IPS-20b (cell line): ENCODE data around the gene DNAJC27.

ENCODE experiments used
- H3K27ac ChIP-seq: one replicate; pipeline ENCODE4 v1.5.1; 2013; ENCODE audit warnings: low read length
- H3K27me3 ChIP-seq: 2 replicates; pipeline ENCODE4 v1.6.1; 2013; ENCODE audit warnings: mild to moderate bottlenecking, low read length, inconsistent platforms; ENCODE audit not compliant: insufficient read depth
- H3K36me3 ChIP-seq: 2 replicates; pipeline ENCODE4 v1.6.1; 2013; ENCODE audit warnings: low read depth, mild to moderate bottlenecking, inconsistent platforms, low read length, moderate library complexity; ENCODE audit not compliant: insufficient read depth
- H3K4me1 ChIP-seq: 2 replicates; pipeline ENCODE4 v1.6.1; 2013; ENCODE audit warnings: mild to moderate bottlenecking, control low read depth, inconsistent platforms, low read length, moderate library complexity; ENCODE audit not compliant: insufficient read depth
- H3K4me3 ChIP-seq: 2 replicates; pipeline ENCODE4 v1.5.1; 2013; ENCODE audit warnings: mild to moderate bottlenecking, low read length, inconsistent platforms
- H3K9ac ChIP-seq: 2 replicates; pipeline ENCODE4 v1.6.1; 2013; ENCODE audit warnings: low read depth, mild to moderate bottlenecking, inconsistent platforms, low read length, moderate library complexity
- H3K9me3 ChIP-seq: 2 replicates; pipeline ENCODE4 v1.6.1; 2013; ENCODE audit warnings: mild to moderate bottlenecking, low read depth, low read length, inconsistent platforms; ENCODE audit not compliant: insufficient read depth

The DNAJC27 gene

DNA sequence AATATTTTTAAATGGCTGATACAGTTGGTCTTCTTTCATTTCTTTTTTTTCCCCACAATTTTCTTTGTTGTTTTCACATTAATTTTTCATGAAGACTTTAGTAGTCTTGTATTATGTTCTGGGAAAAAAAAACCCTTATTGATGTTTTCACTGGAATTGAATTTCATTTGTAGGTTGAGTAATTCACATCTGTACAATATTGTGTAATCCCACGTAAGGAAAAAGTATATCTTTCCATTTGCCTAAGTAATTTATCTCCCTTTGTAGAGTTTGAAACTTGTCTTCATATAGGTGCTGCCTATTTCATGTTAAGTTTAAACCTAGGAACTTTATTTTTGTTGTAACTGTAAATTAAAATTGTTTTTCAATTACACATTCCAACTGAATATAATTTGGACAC is 2.0 kb downstream of the DNAJC27 start:
- H3K27ac ChIP-seq = no peak overlapping the region
- no peaks in the 10 kb centered on the region for H3K27me3 ChIP-seq
- H3K9ac ChIP-seq = no peak overlapping the region
- H3K9me3 ChIP-seq = no peaks in the 10 kb centered on the region
- H3K36me3 ChIP-seq = peaks cover 17% of the 10 kb centered on the region; the same call in 1 of the 2 replicates
- H3K4me1 ChIP-seq = no peaks in the 10 kb centered on the region
- H3K4me3 ChIP-seq = no peak overlapping the region

DNA sequence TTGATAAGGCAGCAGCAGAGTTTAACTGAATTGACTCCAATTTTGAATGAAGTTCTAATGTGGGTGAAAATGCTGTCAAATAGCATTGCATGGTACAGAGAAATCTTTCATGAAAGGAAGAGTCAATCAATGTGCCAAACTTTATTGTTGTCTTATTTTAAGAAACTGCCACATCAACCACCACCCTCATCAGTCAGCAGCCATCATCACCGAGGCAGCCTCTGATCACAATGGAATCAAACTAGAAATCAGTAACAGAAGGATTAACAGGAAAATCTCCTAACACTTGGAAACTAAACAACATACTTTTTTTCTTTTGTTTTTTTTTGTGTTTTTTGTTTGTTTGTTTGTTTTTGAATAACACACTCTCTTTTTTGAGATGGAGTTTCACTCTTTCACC is 9.9 kb downstream of the DNAJC27 start:
- Histone ChIP-seq H3K36me3 (peaks cover 71% of the 10 kb centered on the region), H3K27ac (no peak overlapping the region), H3K27me3 (no peaks in the 10 kb centered on the region), H3K9ac (no peak overlapping the region; the same call in 1 of the 2 replicates), H3K4me3 (no peak overlapping the region), H3K9me3 (no peaks in the 10 kb centered on the region), H3K4me1 (peaks cover 6% of the 10 kb centered on the region)

DNA sequence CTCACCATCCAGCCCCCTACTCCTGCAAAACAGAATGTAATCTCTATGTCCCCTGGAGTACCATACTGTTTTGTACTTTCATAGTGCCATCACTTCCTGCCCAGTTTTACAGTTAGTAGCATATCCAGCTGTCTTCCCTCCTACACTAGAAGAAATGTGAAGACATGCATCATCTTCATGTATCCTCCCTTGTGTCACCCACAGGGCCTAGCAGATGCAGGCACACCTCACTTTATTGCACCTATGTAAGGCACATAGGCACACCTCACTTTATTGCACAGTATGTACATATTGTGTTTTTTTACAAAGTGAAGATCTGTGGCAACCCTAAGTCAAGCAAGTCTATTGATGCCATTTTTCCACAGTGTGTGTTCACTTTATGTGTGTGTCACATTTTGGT is 12.0 kb downstream of the DNAJC27 start:
- Histone ChIP-seq H3K27ac (no peak overlapping the region), H3K4me1 (peaks cover 6% of the 10 kb centered on the region), H3K4me3 (no peak overlapping the region), H3K36me3 (peaks cover 76% of the 10 kb centered on the region), H3K9me3 (no peaks in the 10 kb centered on the region), H3K27me3 (no peaks in the 10 kb centered on the region), H3K9ac (no peak overlapping the region)

GRCh38 chr2:24958411-24958935 is 13.3 kb downstream of the DNAJC27 start:
- H3K27ac ChIP-seq = no peak overlapping the region
- no peaks in the 10 kb centered on the region for H3K27me3 ChIP-seq
- peaks cover 6% of the 10 kb centered on the region for H3K4me1 ChIP-seq
- no peak overlapping the region for H3K9ac ChIP-seq
- no peak overlapping the region for H3K4me3 ChIP-seq
- H3K9me3 ChIP-seq = no peaks in the 10 kb centered on the region
- peaks cover 73% of the 10 kb centered on the region for H3K36me3 ChIP-seq

GRCh38 chr2:24957976-24958375 is 13.8 kb downstream of the DNAJC27 start:
- Histone ChIP-seq H3K9ac (no peak overlapping the region), H3K4me3 (no peak overlapping the region), H3K4me1 (peaks cover 5% of the 10 kb centered on the region), H3K9me3 (no peaks in the 10 kb centered on the region), H3K36me3 (peaks cover 68% of the 10 kb centered on the region), H3K27ac (no peak overlapping the region), H3K27me3 (no peaks in the 10 kb centered on the region)

- H3K27ac ChIP-seq = no peak overlapping the region
- H3K4me1 ChIP-seq = no peaks in the 10 kb centered on the region
- H3K9me3 ChIP-seq = no peaks in the 10 kb centered on the region
- no peak overlapping the region for H3K9ac ChIP-seq
- H3K27me3 ChIP-seq = no peaks in the 10 kb centered on the region
- peaks cover 68% of the 10 kb centered on the region for H3K36me3 ChIP-seq
- no peak overlapping the region for H3K4me3 ChIP-seq
Observed at GRCh38 chr2:24957221-24957620, 14.5 kb downstream of the DNAJC27 start.

DNA sequence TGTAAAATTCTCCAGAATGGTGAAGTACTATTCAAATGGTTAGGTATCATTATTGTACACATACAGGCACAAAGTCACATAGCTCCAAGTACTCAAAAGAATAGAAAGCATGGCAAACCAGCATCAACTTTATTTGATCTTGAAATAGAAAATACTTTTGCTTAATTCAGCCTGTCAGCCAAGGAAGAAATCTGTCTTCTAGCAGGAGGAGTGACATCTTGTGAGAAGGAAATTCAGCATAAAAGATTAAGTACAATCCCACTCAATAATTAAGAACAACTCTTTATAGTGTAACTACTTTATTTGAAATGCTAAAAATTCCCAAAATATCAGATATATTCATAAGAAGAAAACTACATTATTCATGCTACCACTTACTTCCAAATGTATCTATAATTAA is 15.8 kb downstream of the DNAJC27 start:
- Histone ChIP-seq H3K27ac (no peak overlapping the region), H3K9me3 (no peaks in the 10 kb centered on the region), H3K4me1 (no peaks in the 10 kb centered on the region), H3K36me3 (peaks cover 64% of the 10 kb centered on the region), H3K27me3 (no peaks in the 10 kb centered on the region), H3K9ac (no peak overlapping the region), H3K4me3 (no peak overlapping the region)

GRCh38 chr2:24955232-24955631 is 16.5 kb downstream of the DNAJC27 start:
- no peak overlapping the region for H3K4me3 ChIP-seq
- no peaks in the 10 kb centered on the region for H3K9me3 ChIP-seq
- H3K27ac ChIP-seq = no peak overlapping the region
- H3K9ac ChIP-seq = no peak overlapping the region
- H3K36me3 ChIP-seq = peaks cover 59% of the 10 kb centered on the region
- H3K4me1 ChIP-seq = no peaks in the 10 kb centered on the region
- H3K27me3 ChIP-seq = no peaks in the 10 kb centered on the region

- Histone ChIP-seq H3K4me1 (no peaks in the 10 kb centered on the region), H3K36me3 (peaks cover 43% of the 10 kb centered on the region), H3K4me3 (no peak overlapping the region), H3K27ac (no peak overlapping the region), H3K27me3 (no peaks in the 10 kb centered on the region), H3K9me3 (no peaks in the 10 kb centered on the region), H3K9ac (no peak overlapping the region)
Observed at GRCh38 chr2:24950102-24950501, 21.7 kb downstream of the DNAJC27 start.

GRCh38 chr2:24948506-24948905 is 23.2 kb downstream of the DNAJC27 start:
- Histone ChIP-seq H3K36me3 (peaks cover 34% of the 10 kb centered on the region), H3K9me3 (no peaks in the 10 kb centered on the region), H3K9ac (no peak overlapping the region), H3K27me3 (no peaks in the 10 kb centered on the region), H3K4me1 (no peaks in the 10 kb centered on the region), H3K27ac (no peak overlapping the region), H3K4me3 (no peak overlapping the region)

- Histone ChIP-seq H3K27ac (no peak overlapping the region), H3K36me3 (peaks cover 34% of the 10 kb centered on the region), H3K9me3 (no peaks in the 10 kb centered on the region), H3K4me3 (no peak overlapping the region), H3K27me3 (no peaks in the 10 kb centered on the region), H3K9ac (no peak overlapping the region), H3K4me1 (no peaks in the 10 kb centered on the region)
Observed at GRCh38 chr2:24947561-24948157, 24.1 kb downstream of the DNAJC27 start.

DNA sequence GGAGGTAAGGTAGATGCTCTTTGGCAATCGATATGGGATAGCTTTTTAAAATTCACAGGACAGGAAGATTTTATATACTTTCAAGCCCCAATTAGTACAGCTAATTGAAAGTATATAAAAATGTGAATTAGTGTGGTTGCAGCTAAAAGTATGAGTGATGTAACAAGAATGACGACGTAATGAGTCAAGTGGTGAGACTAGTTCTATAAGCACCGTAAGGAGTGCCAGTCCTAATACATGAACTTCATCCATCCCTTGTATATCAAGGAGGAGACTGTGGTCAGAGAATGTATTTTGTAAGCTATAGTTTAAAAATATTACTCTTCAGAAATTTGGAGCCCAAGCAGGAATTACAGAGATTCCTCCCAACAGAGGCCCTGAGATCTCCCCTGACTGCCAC is 25.8 kb downstream of the DNAJC27 start:
- Histone ChIP-seq H3K4me1 (no peaks in the 10 kb centered on the region), H3K9me3 (no peaks in the 10 kb centered on the region), H3K9ac (no peak overlapping the region), H3K27me3 (no peaks in the 10 kb centered on the region), H3K36me3 (peaks cover 30% of the 10 kb centered on the region), H3K4me3 (no peak overlapping the region), H3K27ac (no peak overlapping the region)
